ENCODE data around the gene TDG. TPM values are rescaled to one million over a fixed set of nuclear protein-coding genes. Genes with fewer than 3 reads are reported as not detected.

TDG gene
- total and polyA plus RNA-seq, 10 of the 15 experiments (the other 5 are each of a cell fraction or from before 2014, with no cell fraction given): 29.7 to 68.8 (median 51.2) TPM

- intact Hi-C loops (cut with micrococcal nuclease; ENCODE audit: unreplicated experiment): loop anchor here (10.0 kb wide), 1 partner anchor 108 kb away; no protein-coding TSS in a partner anchor
- H3K36me3 ChIP-seq (ENCODE audit: control insufficient read depth in 2 of 2, insufficient read depth in 2 of 2, low read length in 1 of 2): no peaks in the 10 kb centered on the region
- SMC1A ChIA-PET (ENCODE audit: uncharacterized antibody, unreplicated experiment): interaction anchor here (0.9 to 1.8 kb wide), 2 partner anchors 16 to 112 kb away, joined by 3 to 4 read pairs; no protein-coding TSS in a partner anchor
- ATAC-seq: no peak
- H3K79me2 ChIP-seq (ENCODE audit: control insufficient read depth, insufficient read depth, low read length): no peaks in the 10 kb centered on the region
- in situ Hi-C loops (cut with MboI): no loop called here
- H3K27me3 ChIP-seq (replicated peaks in 1 of 2; ENCODE audit: control insufficient read depth in 2 of 2, insufficient read depth in 2 of 2, low read length in 1 of 2): no peaks in the 10 kb centered on the region
- no peak overlapping the region for H3K27ac ChIP-seq (ENCODE audit: control insufficient read depth, insufficient read depth)
- no peaks in the 10 kb centered on the region for H3K9me3 ChIP-seq (replicated peaks; ENCODE audit: control insufficient read depth, insufficient read depth, low read length)
- POLR2A ChIA-PET: no interaction called here
- 68% methylated on average over 5 of the region's 5 CpGs for WGBS (ENCODE audit: insufficient coverage, insufficient replicate concordance, low lambda C conversion rate, missing lambda C conversion rate)
- no peak overlapping the region for H2AFZ ChIP-seq (ENCODE audit: control insufficient read depth, low read depth, low read length)
- TF ChIP-seq NKRF (conservative IDR thresholded peaks at IDR 0.05): no peak
- BruUV-seq (replicated peaks): no TSS peak
- CTCF ChIA-PET: interaction anchor here (0.8 to 1.9 kb wide), 2 partner anchors 112 to 204 kb away, joined by 5 to 6 read pairs; no protein-coding TSS in a partner anchor
- no peak overlapping the region for H3K9ac ChIP-seq (ENCODE audit: control insufficient read depth, insufficient read depth, low read length)
- DNase-seq (ENCODE audit: low read depth, low spot score): no peak
- no peak for FAIRE-seq
- H4K20me1 ChIP-seq (ENCODE audit: control insufficient read depth, insufficient read depth): no peaks in the 10 kb centered on the region
- no peaks in the 10 kb centered on the region for H3K4me1 ChIP-seq (ENCODE audit: control insufficient read depth, insufficient read depth, low read length)
- H3K4me3 ChIP-seq: no peak overlapping the region
- RAD21 ChIA-PET (ENCODE audit: unreplicated experiment): interaction anchor here (1.0 kb wide), 1 partner anchor 112 kb away, joined by 4 read pairs; no protein-coding TSS in a partner anchor
- no peak overlapping the region for H3K4me2 ChIP-seq (ENCODE audit: control insufficient read depth, insufficient read depth)
Measured at GRCh38 chr12:103996595-103996994, 30.9 kb downstream of the TDG start.

- FAIRE-seq (no peak), DNase-seq (ENCODE audit: low read depth, low spot score) (no peak), ATAC-seq (no peak)
- H2AFZ ChIP-seq (ENCODE audit: control insufficient read depth, low read depth, low read length): no peak overlapping the region
- POLR2A ChIA-PET: interaction anchor here (0.5 kb wide), 1 partner anchor 38 kb away, joined by 4 read pairs; no protein-coding TSS in a partner anchor
- H3K4me1 ChIP-seq (ENCODE audit: control insufficient read depth, insufficient read depth, low read length): no peaks in the 10 kb centered on the region
- H3K36me3 ChIP-seq (ENCODE audit: control insufficient read depth in 2 of 2, insufficient read depth in 2 of 2, low read length in 1 of 2): no peaks in the 10 kb centered on the region
- no peak overlapping the region for H3K4me3 ChIP-seq
- no peaks in the 10 kb centered on the region for H4K20me1 ChIP-seq (ENCODE audit: control insufficient read depth, insufficient read depth)
- intact Hi-C loops (cut with micrococcal nuclease; ENCODE audit: unreplicated experiment): loop anchor here (10.0 kb wide), 1 partner anchor 107 kb away; no protein-coding TSS in a partner anchor
- no peak overlapping the region for H3K4me2 ChIP-seq (ENCODE audit: control insufficient read depth, insufficient read depth)
- RAD21 ChIA-PET (ENCODE audit: unreplicated experiment): interaction anchor here (1.0 kb wide), 1 partner anchor 112 kb away, joined by 4 read pairs; no protein-coding TSS in a partner anchor
- H3K27ac ChIP-seq (ENCODE audit: control insufficient read depth, insufficient read depth): no peak overlapping the region
- no peaks in the 10 kb centered on the region for H3K27me3 ChIP-seq (replicated peaks in 1 of 2; ENCODE audit: control insufficient read depth in 2 of 2, insufficient read depth in 2 of 2, low read length in 1 of 2)
- H3K79me2 ChIP-seq (ENCODE audit: control insufficient read depth, insufficient read depth, low read length): no peaks in the 10 kb centered on the region
- H3K9ac ChIP-seq (ENCODE audit: control insufficient read depth, insufficient read depth, low read length): no peak overlapping the region
- in situ Hi-C loops (cut with MboI): no loop called here
- CTCF ChIA-PET: interaction anchor here (0.6 to 1.9 kb wide), 4 partner anchors 10 to 128 kb away, joined by 3 to 6 read pairs (median 4); no protein-coding TSS in a partner anchor
- no peaks in the 10 kb centered on the region for H3K9me3 ChIP-seq (replicated peaks; ENCODE audit: control insufficient read depth, insufficient read depth, low read length)
- no TSS peak for BruUV-seq (replicated peaks)
- SMC1A ChIA-PET (ENCODE audit: uncharacterized antibody, unreplicated experiment): interaction anchor here (0.9 to 1.8 kb wide), 2 partner anchors 16 to 111 kb away, joined by 3 to 4 read pairs; no protein-coding TSS in a partner anchor
- WGBS (ENCODE audit: insufficient coverage, insufficient replicate concordance, low lambda C conversion rate, missing lambda C conversion rate): 56% methylated on average over 16 of the region's 16 CpGs
- TF ChIP-seq JUND (IDR thresholded peaks at IDR 0.05; ENCODE audit: low read depth, low read length) (no peak), NBN (IDR thresholded peaks at IDR 0.05) (no peak), SIX5 (IDR thresholded peaks at IDR 0.05; ENCODE audit: low read depth, low read length, severe bottlenecking) (no peak), SMC3 (IDR thresholded peaks at IDR 0.05; ENCODE audit: borderline replicate concordance, low read length) (no peak), RAD21 (IDR thresholded peaks at IDR 0.05; ENCODE audit: insufficient read depth, low read depth, low read length) (no peak), MLLT1 (IDR thresholded peaks at IDR 0.05) (no peak), TCF3 (IDR thresholded peaks at IDR 0.05; ENCODE audit: borderline replicate concordance, insufficient read depth, low read depth, low read length) (no peak)
Measured at GRCh38 chr12:103997286-103997900, 31.7 kb downstream of the TDG start.

All from GM12878 (cell line).